ENCODE measurements around the gene ENTR1. TPM values are rescaled to one million over a fixed set of nuclear protein-coding genes. Genes with fewer than 3 reads are reported as not detected.

The ENTR1 gene
- total and polyA plus RNA-seq, 2 donors (not counting 1 experiment from before 2014, with no cell fraction given) = 77.7 to 86.3 TPM

- Histone ChIP-seq H3K4me2 (replicated peaks; ENCODE audit: low read depth, low read length, poor library complexity, severe bottlenecking) (no peak overlapping the region), H3K79me2 (ENCODE audit: control insufficient read depth, insufficient read depth, low read length) (peaks cover 24% of the 10 kb centered on the region), H3K9me3 (ENCODE audit: control extremely low read depth in 1 of 3, control insufficient read depth in 2 of 3, insufficient read depth in 1 of 3, low read length in 2 of 3) (no peaks in the 10 kb centered on the region), H3K27me3 (replicated peaks in 1 of 4; ENCODE audit: control extremely low read depth in 1 of 4, control insufficient read depth in 3 of 4, insufficient read depth in 4 of 4, low read length in 3 of 4) (no peaks in the 10 kb centered on the region), H3K9ac (ENCODE audit: low read length) (no peak overlapping the region), H2AFZ (ENCODE audit: insufficient read depth, low read depth, low read length, poor library complexity, severe bottlenecking) (no peak overlapping the region), H3K4me3 (ENCODE audit: control extremely low read depth in 1 of 5, extremely low read depth in 1 of 5, insufficient read depth in 1 of 5, low read depth in 2 of 5, low read length in 4 of 5) (no peak overlapping the region), H3K4me1 (ENCODE audit: control insufficient read depth in 2 of 2, insufficient read depth in 2 of 2, low read length in 2 of 2) (no peaks in the 10 kb centered on the region), H3K36me3 (replicated peaks in 1 of 2; ENCODE audit: control extremely low read depth in 1 of 2, control insufficient read depth in 1 of 2, extremely low read depth in 1 of 2, insufficient read depth in 2 of 2, low read length in 1 of 2) (peaks cover 0 to 82% of the 10 kb centered on the region in 2 experiments), H4K20me1 (ENCODE audit: control insufficient read depth, insufficient read depth, low read length, poor library complexity, severe bottlenecking) (peaks cover 20% of the 10 kb centered on the region), H3K27ac (ENCODE audit: low read length in 2 of 2) (no peak overlapping the region)
- no peaks in the 10 kb centered on the region for H3K9me3 Mint-ChIP-seq (ENCODE audit: insufficient read depth)
- ChIA-PET POLR2A (no interaction called here), CTCF (no interaction called here)
- no peaks in the 10 kb centered on the region for H3K27me3 Mint-ChIP-seq
- 96% methylated on average over 43 of the region's 43 CpGs for WGBS (ENCODE audit: insufficient coverage)
- no peak for TF ChIP-seq EZH2 (IDR thresholded peaks at IDR 0.05; ENCODE audit: borderline replicate concordance, insufficient read depth, low read depth, low read length, poor library complexity, severe bottlenecking)
- TF ChIP-seq CTCF (IDR thresholded peaks at IDR 0.05) = no peak
- H3K27ac Mint-ChIP-seq = no peak overlapping the region
- no peaks in the 10 kb centered on the region for H3K4me1 Mint-ChIP-seq
- ATAC-seq (ENCODE audit: low read depth) (no peak), DNase-seq (no peak)
- intact Hi-C loops (cut with micrococcal nuclease) = no loop called here
- H3K4me3 Mint-ChIP-seq = no peak overlapping the region
These were observed 44.9 kb upstream of the ENTR1 start for GRCh38 chr9:136455043-136456002.

Measured in B cell (primary cell).